Loucy (cell line): ENCODE results near the gene ARHGEF16.

Source experiments
- H2AFZ ChIP-seq: fragments of 200-600 bp; sonication (generic); 2 replicates; pipeline ENCODE4 v1.6.0; 2016; ENCODE audit warnings: antibody characterized with exemption, mild to moderate bottlenecking, low read length, moderate library complexity
- H3F3A ChIP-seq: fragments of 200-600 bp; 2 replicates; pipeline ENCODE4 v1.6.0; 2016; ENCODE audit warnings: antibody characterized with exemption, low read depth, mild to moderate bottlenecking
- H3K27me3 ChIP-seq: fragments of 200-600 bp; sonication (generic); 2 replicates; pipeline ENCODE4 v1.6.1; 2014; ENCODE audit warnings: low read length, mild to moderate bottlenecking; ENCODE audit not compliant: insufficient read depth, poor library complexity, severe bottlenecking
- H3K36me3 ChIP-seq: fragments of 200-600 bp; sonication (generic); 2 replicates; pipeline ENCODE4 v1.6.1; 2016; ENCODE audit warnings: low read length; ENCODE audit not compliant: insufficient read depth
- H3K4me1 ChIP-seq: fragments of 200-600 bp; sonication (generic); 2 replicates; pipeline ENCODE4 v1.5.1; 2014; ENCODE audit warnings: low read length, mild to moderate bottlenecking; ENCODE audit not compliant: insufficient read depth, poor library complexity, severe bottlenecking
- H3K4me2 ChIP-seq: fragments of 200-600 bp; sonication (generic); 2 replicates; pipeline ENCODE4 v1.6.0; 2014; ENCODE audit warnings: antibody characterized with exemption, low read length, low read depth, mild to moderate bottlenecking; ENCODE audit not compliant: poor library complexity, severe bottlenecking
- H3K4me3 ChIP-seq: fragments of 200-600 bp; sonication (generic); 2 replicates; pipeline ENCODE4 v1.5.1; 2014; ENCODE audit warnings: low read length, mild to moderate bottlenecking, mixed read lengths; ENCODE audit not compliant: poor library complexity, severe bottlenecking
- H3K79me2 ChIP-seq: fragments of 200-600 bp; sonication (generic); 2 replicates; pipeline ENCODE4 v1.6.1; 2014; ENCODE audit warnings: low read length; ENCODE audit not compliant: insufficient read depth
- H3K9ac ChIP-seq: fragments of 200-600 bp; sonication (generic); 2 replicates; pipeline ENCODE4 v1.6.0; 2014; ENCODE audit warnings: mild to moderate bottlenecking, low read depth, low read length, moderate library complexity; ENCODE audit not compliant: poor library complexity, severe bottlenecking
- H3K9me2 ChIP-seq: fragments of 200-600 bp; sonication (generic); replicated peaks from 2 replicates; pipeline ENCODE4 v1.6.1; 2016; ENCODE audit warnings: low read depth, low read length, mixed read lengths
- H3K9me3 ChIP-seq: fragments of 200-600 bp; sonication (generic); 2 replicates; pipeline ENCODE4 v1.6.1; 2014; ENCODE audit warnings: mild to moderate bottlenecking, antibody characterized with exemption, low read length, low read depth; ENCODE audit not compliant: insufficient read depth
- H4K20me1 ChIP-seq: fragments of 200-600 bp; sonication (generic); 2 replicates; pipeline ENCODE4 v1.6.0; 2014; ENCODE audit warnings: antibody characterized with exemption, low read length, mild to moderate bottlenecking; ENCODE audit not compliant: insufficient read depth, poor library complexity, severe bottlenecking
- CTCF ChIP-seq: fragments of 200-600 bp; sonication (generic); conservative IDR thresholded peaks from 2 replicates; pipeline ENCODE4 v1.5.1; 2014; ENCODE audit warnings: mild to moderate bottlenecking, antibody characterized with exemption, low read length
- EZH2phosphoT487 ChIP-seq: fragments of 200-600 bp; IDR thresholded peaks from 2 replicates; pipeline ENCODE4 v1.6.1; 2018; ENCODE audit warnings: antibody characterized with exemption, mild to moderate bottlenecking, moderate library complexity, borderline replicate concordance

Gene ARHGEF16

GRCh38 chr1:3429766-3430165 lies 24.7 kb upstream of the ARHGEF16 start:
- Histone ChIP-seq H3K9me2 (no peaks in the 10 kb centered on the region), H3K9ac (no peak overlapping the region), H2AFZ (no peak overlapping the region), H3K4me1 (no peaks in the 10 kb centered on the region), H3F3A (no peaks in the 10 kb centered on the region), H3K36me3 (peaks cover 10% of the 10 kb centered on the region; the same call in 1 of the 2 replicates), H4K20me1 (no peaks in the 10 kb centered on the region), H3K79me2 (no peaks in the 10 kb centered on the region), H3K4me3 (no peak overlapping the region), H3K9me3 (no peaks in the 10 kb centered on the region), H3K4me2 (no peak overlapping the region), H3K27me3 (no peaks in the 10 kb centered on the region)
- TF ChIP-seq EZH2phosphoT487, result no peak
- TF ChIP-seq CTCF, result no peak

GRCh38 chr1:3430406-3430805 lies 24.1 kb upstream of the ARHGEF16 start:
- no peaks in the 10 kb centered on the region for H3F3A ChIP-seq
- no peaks in the 10 kb centered on the region for H3K9me3 ChIP-seq
- H3K9me2 ChIP-seq, result no peaks in the 10 kb centered on the region
- H2AFZ ChIP-seq, result no peak overlapping the region
- TF ChIP-seq EZH2phosphoT487 (no peak), CTCF (no peak)
- no peak overlapping the region for H3K4me3 ChIP-seq
- H3K36me3 ChIP-seq, result peaks cover 10% of the 10 kb centered on the region; the same call in 1 of the 2 replicates
- no peaks in the 10 kb centered on the region for H4K20me1 ChIP-seq
- no peak overlapping the region for H3K4me2 ChIP-seq
- H3K9ac ChIP-seq, result no peak overlapping the region
- H3K27me3 ChIP-seq, result no peaks in the 10 kb centered on the region
- no peaks in the 10 kb centered on the region for H3K4me1 ChIP-seq
- no peaks in the 10 kb centered on the region for H3K79me2 ChIP-seq

GRCh38 chr1:3430820-3431219 lies 23.6 kb upstream of the ARHGEF16 start:
- TF ChIP-seq EZH2phosphoT487, result no peak
- H3F3A ChIP-seq, result no peaks in the 10 kb centered on the region
- H3K9me2 ChIP-seq, result no peaks in the 10 kb centered on the region
- H3K9me3 ChIP-seq, result no peaks in the 10 kb centered on the region
- H3K4me1 ChIP-seq, result no peaks in the 10 kb centered on the region
- H3K79me2 ChIP-seq, result no peaks in the 10 kb centered on the region
- H3K36me3 ChIP-seq, result peaks cover 10% of the 10 kb centered on the region; the same call in 1 of the 2 replicates
- H4K20me1 ChIP-seq, result no peaks in the 10 kb centered on the region
- H3K4me2 ChIP-seq, result no peak overlapping the region
- H3K4me3 ChIP-seq, result no peak overlapping the region
- no peak overlapping the region for H2AFZ ChIP-seq
- no peak overlapping the region for H3K9ac ChIP-seq
- H3K27me3 ChIP-seq, result no peaks in the 10 kb centered on the region

GRCh38 chr1:3431266-3431665 lies 23.2 kb upstream of the ARHGEF16 start:
- no peaks in the 10 kb centered on the region for H4K20me1 ChIP-seq
- H3K4me3 ChIP-seq, result no peak overlapping the region
- no peaks in the 10 kb centered on the region for H3K79me2 ChIP-seq
- no peak overlapping the region for H2AFZ ChIP-seq
- no peak overlapping the region for H3K9ac ChIP-seq
- no peak for TF ChIP-seq EZH2phosphoT487
- peak; percentile 35; the same call in 1 of the 2 replicates for TF ChIP-seq CTCF
- no peaks in the 10 kb centered on the region for H3F3A ChIP-seq
- no peaks in the 10 kb centered on the region for H3K4me1 ChIP-seq
- no peaks in the 10 kb centered on the region for H3K27me3 ChIP-seq
- H3K9me2 ChIP-seq, result no peaks in the 10 kb centered on the region
- H3K36me3 ChIP-seq, result peaks cover 7% of the 10 kb centered on the region; the same call in 1 of the 2 replicates
- H3K4me2 ChIP-seq, result no peak overlapping the region
- no peaks in the 10 kb centered on the region for H3K9me3 ChIP-seq
